GM12878 (cell line): Measurements from ENCODE around the gene DCP1A.

Experiments used
- ATF7 ChIP-seq: fragments of 450-650 bp; IDR thresholded peaks from 2 replicates; pipeline ENCODE4 v1.6.1; 2016; ENCODE audit warnings: low read depth, mild to moderate bottlenecking
- EGR1 ChIP-seq, 2 experiments: IDR thresholded peaks; 1 replicate in 1 of 2; 2 replicates in 1 of 2; pipeline ENCODE4 v1.6.1; 2011 to 2012; ENCODE audit warnings: low read depth in 2 of 2, low read length in 2 of 2, borderline replicate concordance in 1 of 2, mild to moderate bottlenecking in 1 of 2, moderate library complexity in 1 of 2
- EP300 ChIP-seq, 2 experiments: fragments of 150-350 bp in 1 of 2; IDR thresholded peaks; 2 replicates each; pipeline ENCODE4 v1.6.1; 2011 to 2012; ENCODE audit warnings: low read depth in 2 of 2, low read length in 2 of 2, borderline replicate concordance in 1 of 2, improper control_type of control experiment in 1 of 2, inconsistent platforms in 1 of 2; ENCODE audit not compliant: control insufficient read depth in 1 of 2
- NR2C2 ChIP-seq: IDR thresholded peaks from 2 replicates; pipeline ENCODE4 v1.6.1; 2011; ENCODE audit warnings: borderline replicate concordance, low read depth; ENCODE audit not compliant: control insufficient read depth, insufficient read length
- SIX5 ChIP-seq: IDR thresholded peaks from 2 replicates; pipeline ENCODE4 v1.6.1; 2011; ENCODE audit warnings: mild to moderate bottlenecking, low read depth, low read length, moderate library complexity; ENCODE audit not compliant: severe bottlenecking
- SUZ12 ChIP-seq: fragments of 200-600 bp; sonication (generic); IDR thresholded peaks from one replicate; pipeline ENCODE4 v1.6.1; 2018; ENCODE audit warnings: antibody characterized with exemption, mild to moderate bottlenecking; ENCODE audit not compliant: unreplicated experiment
- TARDBP ChIP-seq: IDR thresholded peaks from 2 replicates; pipeline ENCODE4 v1.6.1; 2016; ENCODE audit warnings: borderline replicate concordance
- TCF7 ChIP-seq: IDR thresholded peaks from 2 replicates; pipeline ENCODE4 v1.6.1; 2014; ENCODE audit warnings: antibody characterized with exemption, borderline replicate concordance
- ZNF24 ChIP-seq: fragments of 450-650 bp; IDR thresholded peaks from 2 replicates; pipeline ENCODE4 v1.6.1; 2017; ENCODE audit warnings: antibody characterized with exemption, mild to moderate bottlenecking
- TF ChIP-seq, protein P1 (sequence below), 3 experiments: IDR thresholded peaks in 2 of 3; conservative IDR thresholded peaks in 1 of 3; 2 replicates each; pipeline ENCODE4 v1.5.1; 2011; ENCODE audit warnings: low read depth in 3 of 3, low read length in 3 of 3, mild to moderate bottlenecking in 3 of 3, control low read depth in 2 of 3, moderate library complexity in 2 of 3, inconsistent platforms in 1 of 3, mixed read lengths in 1 of 3; ENCODE audit not compliant: control insufficient read depth in 2 of 3, insufficient read depth in 1 of 3; ENCODE audit errors: extremely low read depth in 1 of 3
- TF ChIP-seq, protein P2 (sequence below): IDR thresholded peaks from 2 replicates; pipeline ENCODE4 v1.6.1; 2012; ENCODE audit warnings: low read depth, low read length, improper control_type of control experiment
- TF ChIP-seq, protein P3 (sequence below): fragments of 450-650 bp; IDR thresholded peaks from 2 replicates; pipeline ENCODE4 v1.6.1; 2017; ENCODE audit warnings: mild to moderate bottlenecking

GRCh38 chr3:53247619-53248018 is 99.7 kb downstream of the DCP1A start:
- TF ChIP-seq, protein P1, sequence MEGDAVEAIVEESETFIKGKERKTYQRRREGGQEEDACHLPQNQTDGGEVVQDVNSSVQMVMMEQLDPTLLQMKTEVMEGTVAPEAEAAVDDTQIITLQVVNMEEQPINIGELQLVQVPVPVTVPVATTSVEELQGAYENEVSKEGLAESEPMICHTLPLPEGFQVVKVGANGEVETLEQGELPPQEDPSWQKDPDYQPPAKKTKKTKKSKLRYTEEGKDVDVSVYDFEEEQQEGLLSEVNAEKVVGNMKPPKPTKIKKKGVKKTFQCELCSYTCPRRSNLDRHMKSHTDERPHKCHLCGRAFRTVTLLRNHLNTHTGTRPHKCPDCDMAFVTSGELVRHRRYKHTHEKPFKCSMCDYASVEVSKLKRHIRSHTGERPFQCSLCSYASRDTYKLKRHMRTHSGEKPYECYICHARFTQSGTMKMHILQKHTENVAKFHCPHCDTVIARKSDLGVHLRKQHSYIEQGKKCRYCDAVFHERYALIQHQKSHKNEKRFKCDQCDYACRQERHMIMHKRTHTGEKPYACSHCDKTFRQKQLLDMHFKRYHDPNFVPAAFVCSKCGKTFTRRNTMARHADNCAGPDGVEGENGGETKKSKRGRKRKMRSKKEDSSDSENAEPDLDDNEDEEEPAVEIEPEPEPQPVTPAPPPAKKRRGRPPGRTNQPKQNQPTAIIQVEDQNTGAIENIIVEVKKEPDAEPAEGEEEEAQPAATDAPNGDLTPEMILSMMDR (IDR thresholded peaks at IDR 0.05 in 2 of 3, conservative IDR thresholded peaks at IDR 0.05 in 1 of 3; ENCODE audit: control insufficient read depth in 2 of 3, extremely low read depth in 1 of 3, insufficient read depth in 1 of 3, low read depth in 3 of 3, low read length in 3 of 3), result no peak
- no peak for TF ChIP-seq EP300 (IDR thresholded peaks at IDR 0.05; ENCODE audit: borderline replicate concordance in 1 of 2, control insufficient read depth in 1 of 2, low read depth in 2 of 2, low read length in 2 of 2)
- no peak for TF ChIP-seq TARDBP
- TF ChIP-seq EGR1 (IDR thresholded peaks at IDR 0.05; ENCODE audit: borderline replicate concordance in 1 of 2, low read depth in 2 of 2, low read length in 2 of 2), result no peak
- TF ChIP-seq, protein P2, sequence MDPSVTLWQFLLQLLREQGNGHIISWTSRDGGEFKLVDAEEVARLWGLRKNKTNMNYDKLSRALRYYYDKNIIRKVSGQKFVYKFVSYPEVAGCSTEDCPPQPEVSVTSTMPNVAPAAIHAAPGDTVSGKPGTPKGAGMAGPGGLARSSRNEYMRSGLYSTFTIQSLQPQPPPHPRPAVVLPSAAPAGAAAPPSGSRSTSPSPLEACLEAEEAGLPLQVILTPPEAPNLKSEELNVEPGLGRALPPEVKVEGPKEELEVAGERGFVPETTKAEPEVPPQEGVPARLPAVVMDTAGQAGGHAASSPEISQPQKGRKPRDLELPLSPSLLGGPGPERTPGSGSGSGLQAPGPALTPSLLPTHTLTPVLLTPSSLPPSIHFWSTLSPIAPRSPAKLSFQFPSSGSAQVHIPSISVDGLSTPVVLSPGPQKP, result no peak
- TF ChIP-seq SIX5, result no peak
- TF ChIP-seq NR2C2, result no peak
- TF ChIP-seq ATF7, result no peak
- TF ChIP-seq TCF7, result no peak
- no peak for TF ChIP-seq SUZ12
- TF ChIP-seq, protein P3, sequence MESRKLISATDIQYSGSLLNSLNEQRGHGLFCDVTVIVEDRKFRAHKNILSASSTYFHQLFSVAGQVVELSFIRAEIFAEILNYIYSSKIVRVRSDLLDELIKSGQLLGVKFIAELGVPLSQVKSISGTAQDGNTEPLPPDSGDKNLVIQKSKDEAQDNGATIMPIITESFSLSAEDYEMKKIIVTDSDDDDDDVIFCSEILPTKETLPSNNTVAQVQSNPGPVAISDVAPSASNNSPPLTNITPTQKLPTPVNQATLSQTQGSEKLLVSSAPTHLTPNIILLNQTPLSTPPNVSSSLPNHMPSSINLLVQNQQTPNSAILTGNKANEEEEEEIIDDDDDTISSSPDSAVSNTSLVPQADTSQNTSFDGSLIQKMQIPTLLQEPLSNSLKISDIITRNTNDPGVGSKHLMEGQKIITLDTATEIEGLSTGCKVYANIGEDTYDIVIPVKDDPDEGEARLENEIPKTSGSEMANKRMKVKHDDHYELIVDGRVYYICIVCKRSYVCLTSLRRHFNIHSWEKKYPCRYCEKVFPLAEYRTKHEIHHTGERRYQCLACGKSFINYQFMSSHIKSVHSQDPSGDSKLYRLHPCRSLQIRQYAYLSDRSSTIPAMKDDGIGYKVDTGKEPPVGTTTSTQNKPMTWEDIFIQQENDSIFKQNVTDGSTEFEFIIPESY, result no peak
- no peak for TF ChIP-seq ZNF24
